Measurements from ENCODE around the gene BLNK.

Gene BLNK

DNA sequence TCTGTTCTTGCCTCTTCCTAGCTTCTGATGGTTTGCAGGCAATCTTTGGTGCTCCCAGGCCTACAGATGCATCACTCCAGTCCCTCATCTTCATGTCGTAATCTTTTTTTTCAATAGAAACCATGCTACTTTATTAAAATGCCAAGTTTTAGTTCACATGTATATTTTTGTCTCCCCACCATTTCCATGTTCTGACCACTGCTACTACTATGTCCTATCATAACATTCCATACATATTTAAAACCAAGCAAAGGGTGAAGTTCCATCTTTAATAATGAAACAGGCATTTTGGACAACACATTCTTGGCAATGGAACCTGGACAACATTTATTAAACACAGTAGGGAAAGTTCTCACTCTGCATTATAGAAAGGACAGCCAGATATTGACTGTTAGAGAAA, 82.5 kb downstream of the BLNK start:
- Histone ChIP-seq H3K4me1 (ENCODE audit: control insufficient read depth, insufficient read depth, low read depth, low read length) (peaks cover 2% of the 10 kb centered on the region), H3K4me2 (ENCODE audit: low read length, poor library complexity, severe bottlenecking) (no peak overlapping the region), H2AFZ (ENCODE audit: low read depth, low read length) (no peak overlapping the region), H3K79me1 (replicated peaks; ENCODE audit: low read length, poor library complexity, severe bottlenecking) (no peaks in the 10 kb centered on the region), H3K36me3 (ENCODE audit: control insufficient read depth in 1 of 2, insufficient read depth in 2 of 2, low read depth in 1 of 2, low read length in 2 of 2) (no peaks in the 10 kb centered on the region), H3K18ac (ENCODE audit: low read depth in 1 of 2, low read length in 2 of 2) (no peak overlapping the region), H3K14ac (ENCODE audit: low read length in 2 of 2) (no peak overlapping the region), H2BK12ac (ENCODE audit: low read length in 2 of 2) (no peak overlapping the region), H2BK120ac (ENCODE audit: low read depth, low read length) (no peak overlapping the region), H3K9me3 (ENCODE audit: control insufficient read depth, low read length) (no peaks in the 10 kb centered on the region), H2AK5ac (ENCODE audit: low read length, severe bottlenecking) (no peak overlapping the region), H2BK5ac (ENCODE audit: low read depth, low read length, poor library complexity, severe bottlenecking) (no peak overlapping the region), H3K27me3 (ENCODE audit: control insufficient read depth in 1 of 2, insufficient read depth in 1 of 2, low read length in 2 of 2) (no peaks in the 10 kb centered on the region), H3K9ac (ENCODE audit: low read length) (no peak overlapping the region), H3K23ac (ENCODE audit: low read length in 2 of 2) (no peak overlapping the region), H2BK15ac (ENCODE audit: low read depth, poor library complexity, severe bottlenecking) (no peak overlapping the region), H3K27ac (ENCODE audit: low read length, poor library complexity, severe bottlenecking) (peak overlapping the region; percentile 79), H3K4ac (ENCODE audit: low read depth in 1 of 2, low read length in 2 of 2) (no peak overlapping the region), H4K8ac (ENCODE audit: low read length) (no peak overlapping the region), H4K91ac (ENCODE audit: low read length) (no peak overlapping the region), H3K4me3 (ENCODE audit: insufficient read depth in 1 of 2, low read depth in 1 of 2, low read length in 2 of 2) (no peak overlapping the region)
- no peak for DNase-seq
- WGBS, result 88% methylated on average over 1 of the region's 1 CpG

DNA sequence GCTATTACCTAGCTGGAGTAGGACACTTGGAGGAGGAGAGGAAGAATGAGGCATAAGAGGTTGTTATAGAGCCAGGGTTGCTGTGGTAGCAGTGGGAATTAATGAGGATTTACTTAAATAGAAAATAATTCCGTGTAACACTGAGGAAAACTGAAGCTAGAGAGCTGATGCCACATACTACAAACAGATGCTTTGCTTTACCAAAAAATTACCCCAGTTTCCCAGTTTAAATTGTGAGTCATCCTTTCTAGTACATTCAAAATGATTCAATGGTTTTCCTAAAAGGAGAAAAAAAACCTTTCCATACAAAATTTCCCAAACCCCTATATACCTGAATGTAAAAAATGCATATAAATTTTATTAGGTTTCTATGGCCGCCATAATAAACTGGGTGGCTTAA, 82.9 kb downstream of the BLNK start:
- Histone ChIP-seq H3K14ac (ENCODE audit: low read length in 2 of 2) (no peak overlapping the region), H3K27me3 (ENCODE audit: control insufficient read depth in 1 of 2, insufficient read depth in 1 of 2, low read length in 2 of 2) (no peaks in the 10 kb centered on the region), H3K9me3 (ENCODE audit: control insufficient read depth, low read length) (no peaks in the 10 kb centered on the region), H3K36me3 (ENCODE audit: control insufficient read depth in 1 of 2, insufficient read depth in 2 of 2, low read depth in 1 of 2, low read length in 2 of 2) (no peaks in the 10 kb centered on the region), H3K18ac (ENCODE audit: low read depth in 1 of 2, low read length in 2 of 2) (no peak overlapping the region), H2BK5ac (ENCODE audit: low read depth, low read length, poor library complexity, severe bottlenecking) (no peak overlapping the region), H2BK120ac (ENCODE audit: low read depth, low read length) (no peak overlapping the region), H3K23ac (ENCODE audit: low read length in 2 of 2) (no peak overlapping the region), H2BK15ac (ENCODE audit: low read depth, poor library complexity, severe bottlenecking) (no peak overlapping the region), H3K4me1 (ENCODE audit: control insufficient read depth, insufficient read depth, low read depth, low read length) (peaks cover 2% of the 10 kb centered on the region), H2BK12ac (ENCODE audit: low read length in 2 of 2) (no peak overlapping the region), H2AK5ac (ENCODE audit: low read length, severe bottlenecking) (no peak overlapping the region), H3K4me3 (ENCODE audit: insufficient read depth in 1 of 2, low read depth in 1 of 2, low read length in 2 of 2) (no peak overlapping the region), H3K79me1 (replicated peaks; ENCODE audit: low read length, poor library complexity, severe bottlenecking) (no peaks in the 10 kb centered on the region), H4K91ac (ENCODE audit: low read length) (no peak overlapping the region), H3K4me2 (ENCODE audit: low read length, poor library complexity, severe bottlenecking) (no peak overlapping the region), H3K27ac (ENCODE audit: low read length, poor library complexity, severe bottlenecking) (peak overlapping the region; percentile 79), H3K9ac (ENCODE audit: low read length) (no peak overlapping the region), H3K4ac (ENCODE audit: low read depth in 1 of 2, low read length in 2 of 2) (no peak overlapping the region), H2AFZ (ENCODE audit: low read depth, low read length) (no peak overlapping the region), H4K8ac (ENCODE audit: low read length) (no peak overlapping the region)
- 77% methylated on average over 1 of the region's 2 CpGs for WGBS
- DNase-seq, result no peak

GRCh38 chr10:96176985-96177384, 94.4 kb downstream of the BLNK start:
- no CpG with 5 or more reads among the region's 1 CpG for WGBS

GRCh38 chr10:96172666-96173065, 98.7 kb downstream of the BLNK start:
- H2AK5ac ChIP-seq (ENCODE audit: low read length, severe bottlenecking), result no peak overlapping the region
- no peaks in the 10 kb centered on the region for H3K4me1 ChIP-seq (ENCODE audit: control insufficient read depth, insufficient read depth, low read depth, low read length)
- no peak overlapping the region for H2BK12ac ChIP-seq (ENCODE audit: low read length in 2 of 2)
- no peak overlapping the region for H4K8ac ChIP-seq (ENCODE audit: low read length)
- H3K79me1 ChIP-seq (replicated peaks; ENCODE audit: low read length, poor library complexity, severe bottlenecking), result no peaks in the 10 kb centered on the region
- no peak overlapping the region for H2BK5ac ChIP-seq (ENCODE audit: low read depth, low read length, poor library complexity, severe bottlenecking)
- no peak for DNase-seq
- H3K9ac ChIP-seq (ENCODE audit: low read length), result no peak overlapping the region
- no peak overlapping the region for H2BK120ac ChIP-seq (ENCODE audit: low read depth, low read length)
- H2AFZ ChIP-seq (ENCODE audit: low read depth, low read length), result no peak overlapping the region
- H3K23ac ChIP-seq (ENCODE audit: low read length in 2 of 2), result no peak overlapping the region
- H3K9me3 ChIP-seq (ENCODE audit: control insufficient read depth, low read length), result peaks cover 74% of the 10 kb centered on the region
- no peak overlapping the region for H4K91ac ChIP-seq (ENCODE audit: low read length)
- H3K4me3 ChIP-seq (ENCODE audit: insufficient read depth in 1 of 2, low read depth in 1 of 2, low read length in 2 of 2), result no peak overlapping the region
- 100% methylated on average over 1 of the region's 1 CpG for WGBS
- no peak overlapping the region for H3K4me2 ChIP-seq (ENCODE audit: low read length, poor library complexity, severe bottlenecking)
- no peaks in the 10 kb centered on the region for H3K27me3 ChIP-seq (ENCODE audit: control insufficient read depth in 1 of 2, insufficient read depth in 1 of 2, low read length in 2 of 2)
- no peak overlapping the region for H3K4ac ChIP-seq (ENCODE audit: low read depth in 1 of 2, low read length in 2 of 2)
- no peak overlapping the region for H3K14ac ChIP-seq (ENCODE audit: low read length in 2 of 2)
- H3K36me3 ChIP-seq (ENCODE audit: control insufficient read depth in 1 of 2, insufficient read depth in 2 of 2, low read depth in 1 of 2, low read length in 2 of 2), result no peaks in the 10 kb centered on the region
- H3K27ac ChIP-seq (ENCODE audit: low read length, poor library complexity, severe bottlenecking), result no peak overlapping the region
- H2BK15ac ChIP-seq (ENCODE audit: low read depth, poor library complexity, severe bottlenecking), result no peak overlapping the region
- H3K18ac ChIP-seq (ENCODE audit: low read depth in 1 of 2, low read length in 2 of 2), result no peak overlapping the region

More at GRCh38 chr10:96176985-96177384, 94.4 kb downstream of the BLNK start:
- no peak overlapping the region for H3K27ac ChIP-seq (ENCODE audit: low read length, poor library complexity, severe bottlenecking)
- H3K4me2 ChIP-seq (ENCODE audit: low read length, poor library complexity, severe bottlenecking), result no peak overlapping the region
- no peaks in the 10 kb centered on the region for H3K79me1 ChIP-seq (replicated peaks; ENCODE audit: low read length, poor library complexity, severe bottlenecking)
- H3K4me1 ChIP-seq (ENCODE audit: control insufficient read depth, insufficient read depth, low read depth, low read length), result no peaks in the 10 kb centered on the region
- DNase-seq, result no peak
- H2AK5ac ChIP-seq (ENCODE audit: low read length, severe bottlenecking), result no peak overlapping the region
- no peak overlapping the region for H2BK15ac ChIP-seq (ENCODE audit: low read depth, poor library complexity, severe bottlenecking)
- no peak overlapping the region for H2AFZ ChIP-seq (ENCODE audit: low read depth, low read length)
- no peak overlapping the region for H3K14ac ChIP-seq (ENCODE audit: low read length in 2 of 2)
- peaks cover 46% of the 10 kb centered on the region for H3K9me3 ChIP-seq (ENCODE audit: control insufficient read depth, low read length)
- H3K27me3 ChIP-seq (ENCODE audit: control insufficient read depth in 1 of 2, insufficient read depth in 1 of 2, low read length in 2 of 2), result no peaks in the 10 kb centered on the region
- H3K23ac ChIP-seq (ENCODE audit: low read length in 2 of 2), result no peak overlapping the region
- no peak overlapping the region for H3K4ac ChIP-seq (ENCODE audit: low read depth in 1 of 2, low read length in 2 of 2)
- no peak overlapping the region for H3K18ac ChIP-seq (ENCODE audit: low read depth in 1 of 2, low read length in 2 of 2)
- no peak overlapping the region for H4K91ac ChIP-seq (ENCODE audit: low read length)
- no peak overlapping the region for H2BK5ac ChIP-seq (ENCODE audit: low read depth, low read length, poor library complexity, severe bottlenecking)
- H2BK120ac ChIP-seq (ENCODE audit: low read depth, low read length), result no peak overlapping the region
- H2BK12ac ChIP-seq (ENCODE audit: low read length in 2 of 2), result no peak overlapping the region
- H3K36me3 ChIP-seq (ENCODE audit: control insufficient read depth in 1 of 2, insufficient read depth in 2 of 2, low read depth in 1 of 2, low read length in 2 of 2), result no peaks in the 10 kb centered on the region
- H3K9ac ChIP-seq (ENCODE audit: low read length), result no peak overlapping the region
- no peak overlapping the region for H4K8ac ChIP-seq (ENCODE audit: low read length)
- no peak overlapping the region for H3K4me3 ChIP-seq (ENCODE audit: insufficient read depth in 1 of 2, low read depth in 1 of 2, low read length in 2 of 2)

Measured in mesenchymal stem cell (in vitro differentiated cells and primary cell).